Prostate gland (tissue), 2 donors: Measurements from ENCODE around the gene CAND1. TPM values are rescaled to one million over a fixed set of nuclear protein-coding genes. Genes with fewer than 3 reads are reported as not detected.

Experiments
- DNase-seq: peaks from one replicate; pipeline ENCODE4 v3.0.0-alpha.2; 2019; ENCODE audit warnings: low spot score
- H3K27ac ChIP-seq, 2 donors: fragments of 200-600 bp; sonication (generic); 2 replicates each; pipeline ENCODE4 v1.5.1; 2017 to 2019
- H3K27me3 ChIP-seq: fragments of 200-600 bp; sonication (generic); replicated peaks from 2 replicates; pipeline ENCODE4 v1.5.1; 2019; ENCODE audit not compliant: insufficient read depth
- H3K36me3 ChIP-seq, 2 donors: fragments of 200-600 bp; sonication (generic); 1 replicate in 1 of 2; 2 replicates in 1 of 2; pipeline versions ENCODE4 v1.5.1 to v1.8.1; 2017 to 2019
- H3K4me1 ChIP-seq: fragments of 200-600 bp; sonication (generic); replicated peaks from 2 replicates; pipeline ENCODE4 v1.5.1; 2019
- H3K4me3 ChIP-seq, 2 donors: fragments of 200-600 bp; sonication (generic); 2 replicates each; pipeline ENCODE4 v1.5.1; 2017 to 2019
- H3K9me3 ChIP-seq: fragments of 200-600 bp; sonication (generic); 2 replicates; pipeline ENCODE4 v1.5.1; 2017
- CTCF ChIP-seq, 4 experiments: fragments of 200-600 bp in 2 of 4; fragments of 450-650 bp in 2 of 4; sonication (generic) in 2 of 4; IDR thresholded peaks; 1 replicate in 3 of 4; 2 replicates in 1 of 4; pipeline ENCODE4 v1.5.1; 2016 to 2019; ENCODE audit warnings: antibody characterized with exemption in 4 of 4, mild to moderate bottlenecking in 2 of 4, moderate library complexity in 2 of 4
- POLR2A ChIP-seq: fragments of 450-650 bp; IDR thresholded peaks from one replicate; pipeline ENCODE4 v1.6.1; 2016; ENCODE audit warnings: antibody characterized with exemption, mild to moderate bottlenecking
- POLR2AphosphoS5 ChIP-seq: sonication (generic); formaldehyde crosslinking; IDR thresholded peaks from one replicate; pipeline ENCODE4 v1.6.1; 2017; ENCODE audit warnings: antibody characterized with exemption
- WGBS: methylation state at CpG from one replicate; pipeline ENCODE4 v1.1.5; 2018; 5-methylcytosine and 5-hydroxymethylcytosine counted together
- intact Hi-C: fragments of 100-400 bp; cut with DNase I; formaldehyde crosslinking; loops from one replicate; pipeline ENCODE4 v1.14.2; 2022
- total RNA-seq, 2 donors: library from RNA; depleted of rRNA; stranded (reverse); fragments of >200 nt; gene quantifications; one replicate each; pipeline ENCODE4 v1.1.0, GENCODE V29; 2016

Gene CAND1
- total RNA-seq, 2 donors from 2014 or later = 65.1 to 118 TPM

- no peak overlapping the region for H3K27ac ChIP-seq
- WGBS = 86% methylated on average over 1 of the region's 1 CpG
- intact Hi-C loops = no loop called here
- H3K36me3 ChIP-seq = peaks cover 0 to 3% of the 10 kb centered on the region in 2 donors
- DNase-seq = no peak
- no peaks in the 10 kb centered on the region for H3K4me1 ChIP-seq
- no peaks in the 10 kb centered on the region for H3K9me3 ChIP-seq
- no peak for TF ChIP-seq POLR2A
- TF ChIP-seq POLR2AphosphoS5 = no peak
- no peak for TF ChIP-seq CTCF (IDR thresholded peaks at IDR 0.05)
- H3K4me3 ChIP-seq = no peak overlapping the region
- no peaks in the 10 kb centered on the region for H3K27me3 ChIP-seq
Measured at GRCh38 chr12:67315661-67316060, 46.5 kb downstream of the CAND1 start.

- DNase-seq = no peak
- H3K27me3 ChIP-seq = no peaks in the 10 kb centered on the region
- no peaks in the 10 kb centered on the region for H3K9me3 ChIP-seq
- no peaks in the 10 kb centered on the region for H3K36me3 ChIP-seq
- no peaks in the 10 kb centered on the region for H3K4me1 ChIP-seq
- H3K27ac ChIP-seq = no peak overlapping the region
- TF ChIP-seq POLR2A (no peak), CTCF (IDR thresholded peaks at IDR 0.05) (no peak), POLR2AphosphoS5 (no peak)
- WGBS = 89% methylated on average over 3 of the region's 3 CpGs
- intact Hi-C loops = no loop called here
- H3K4me3 ChIP-seq = no peak overlapping the region
Measured at GRCh38 chr12:67318786-67319185, 49.6 kb downstream of the CAND1 start.

- no peaks in the 10 kb centered on the region for H3K9me3 ChIP-seq
- no peaks in the 10 kb centered on the region for H3K4me1 ChIP-seq
- no peak overlapping the region for H3K27ac ChIP-seq
- H3K4me3 ChIP-seq = no peak overlapping the region
- DNase-seq = no peak
- WGBS = 92% methylated on average over 4 of the region's 4 CpGs
- TF ChIP-seq POLR2A (no peak), CTCF (IDR thresholded peaks at IDR 0.05) (no peak), POLR2AphosphoS5 (no peak)
- H3K27me3 ChIP-seq = no peaks in the 10 kb centered on the region
- no peaks in the 10 kb centered on the region for H3K36me3 ChIP-seq
- intact Hi-C loops = no loop called here
Measured at GRCh38 chr12:67319936-67320335, 50.8 kb downstream of the CAND1 start.

- H3K4me1 ChIP-seq = no peaks in the 10 kb centered on the region
Measured at GRCh38 chr12:67320614-67321295, 51.6 kb downstream of the CAND1 start.

More at GRCh38 chr12:67320614-67321295, 51.6 kb downstream of the CAND1 start:
- H3K27ac ChIP-seq = no peak overlapping the region
- H3K27me3 ChIP-seq = no peaks in the 10 kb centered on the region
- no peaks in the 10 kb centered on the region for H3K9me3 ChIP-seq
- no peaks in the 10 kb centered on the region for H3K36me3 ChIP-seq
- intact Hi-C loops = no loop called here
- TF ChIP-seq POLR2AphosphoS5 (no peak), CTCF (IDR thresholded peaks at IDR 0.05) (no peak)
- no peak overlapping the region for H3K4me3 ChIP-seq
- no peak for DNase-seq
- 81% methylated on average over 3 of the region's 3 CpGs for WGBS
